ENCODE results near the gene VAV2. TPM values are rescaled to one million over a fixed set of nuclear protein-coding genes. Genes with fewer than 3 reads are reported as not detected.

The VAV2 gene
- total RNA-seq, 1 experiment from 2014 or later, result 24.7 TPM

DNA sequence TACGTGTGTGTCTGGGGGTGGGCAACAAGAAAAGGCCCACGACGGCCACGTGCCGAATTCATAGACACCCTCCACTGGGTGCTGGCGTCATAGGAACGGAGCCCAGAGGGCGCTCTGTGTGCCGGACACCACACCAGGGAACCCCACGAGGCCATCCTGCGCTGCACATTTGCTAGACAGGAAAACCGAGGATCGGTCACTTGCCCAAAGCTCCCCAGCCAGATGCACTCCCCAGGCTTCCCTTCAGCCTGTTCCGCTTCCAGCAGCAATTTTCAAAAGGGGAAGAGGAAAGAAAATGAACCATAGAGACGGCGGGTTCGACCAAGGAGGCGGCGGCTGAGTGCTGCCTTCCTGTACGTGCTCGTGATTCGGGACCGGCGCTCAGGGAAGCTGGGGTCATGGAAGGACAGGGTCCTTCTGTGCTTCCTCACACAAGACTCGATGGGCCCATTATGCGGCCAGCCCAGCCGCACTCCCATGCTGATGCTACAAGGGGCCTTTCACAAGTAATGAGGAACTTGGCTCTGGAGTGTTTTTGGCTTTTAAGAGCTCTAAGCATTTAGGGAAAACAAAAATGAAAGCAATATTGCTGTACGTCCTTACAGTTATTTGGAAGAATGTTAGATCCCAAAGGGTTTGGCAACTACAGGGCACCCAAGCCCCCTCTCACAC lies 129.4 kb downstream of the VAV2 start:
- 0 out of 2 replicates have a peak, but pooled peaks cover 2% of the 10 kb centered on the region for H3K9me3 ChIP-seq (ENCODE audit: control insufficient read depth, insufficient read depth, low read depth, low read length)
- no peaks in the 10 kb centered on the region for H3K36me3 ChIP-seq (ENCODE audit: control insufficient read depth, insufficient read depth, low read length)
- in situ Hi-C loops (cut with HindIII; ENCODE audit: low pct_unique_long_range_greater_than_20kb, low sequenced_read_pairs), result no loop called here
- CTCF ChIA-PET, result no interaction called here
- H3K27me3 ChIP-seq (ENCODE audit: control insufficient read depth, insufficient read depth, low read length), result no peaks in the 10 kb centered on the region
- intact Hi-C loops (cut with micrococcal nuclease; ENCODE audit: unreplicated experiment), result no loop called here
- ATAC-seq (no peak), DNase-seq (ENCODE audit: low read depth, low spot score) (no peak)
- H3K4me1 ChIP-seq (ENCODE audit: control insufficient read depth, insufficient read depth, low read length), result no peaks in the 10 kb centered on the region
- H3K4me3 ChIP-seq (ENCODE audit: low read depth in 2 of 2, low read length in 2 of 2), result no peak overlapping the region
- no peak for TF ChIP-seq SIN3A (IDR thresholded peaks at IDR 0.05; ENCODE audit: borderline replicate concordance, insufficient read depth, low read depth, low read length)
- TF ChIP-seq, protein P1, sequence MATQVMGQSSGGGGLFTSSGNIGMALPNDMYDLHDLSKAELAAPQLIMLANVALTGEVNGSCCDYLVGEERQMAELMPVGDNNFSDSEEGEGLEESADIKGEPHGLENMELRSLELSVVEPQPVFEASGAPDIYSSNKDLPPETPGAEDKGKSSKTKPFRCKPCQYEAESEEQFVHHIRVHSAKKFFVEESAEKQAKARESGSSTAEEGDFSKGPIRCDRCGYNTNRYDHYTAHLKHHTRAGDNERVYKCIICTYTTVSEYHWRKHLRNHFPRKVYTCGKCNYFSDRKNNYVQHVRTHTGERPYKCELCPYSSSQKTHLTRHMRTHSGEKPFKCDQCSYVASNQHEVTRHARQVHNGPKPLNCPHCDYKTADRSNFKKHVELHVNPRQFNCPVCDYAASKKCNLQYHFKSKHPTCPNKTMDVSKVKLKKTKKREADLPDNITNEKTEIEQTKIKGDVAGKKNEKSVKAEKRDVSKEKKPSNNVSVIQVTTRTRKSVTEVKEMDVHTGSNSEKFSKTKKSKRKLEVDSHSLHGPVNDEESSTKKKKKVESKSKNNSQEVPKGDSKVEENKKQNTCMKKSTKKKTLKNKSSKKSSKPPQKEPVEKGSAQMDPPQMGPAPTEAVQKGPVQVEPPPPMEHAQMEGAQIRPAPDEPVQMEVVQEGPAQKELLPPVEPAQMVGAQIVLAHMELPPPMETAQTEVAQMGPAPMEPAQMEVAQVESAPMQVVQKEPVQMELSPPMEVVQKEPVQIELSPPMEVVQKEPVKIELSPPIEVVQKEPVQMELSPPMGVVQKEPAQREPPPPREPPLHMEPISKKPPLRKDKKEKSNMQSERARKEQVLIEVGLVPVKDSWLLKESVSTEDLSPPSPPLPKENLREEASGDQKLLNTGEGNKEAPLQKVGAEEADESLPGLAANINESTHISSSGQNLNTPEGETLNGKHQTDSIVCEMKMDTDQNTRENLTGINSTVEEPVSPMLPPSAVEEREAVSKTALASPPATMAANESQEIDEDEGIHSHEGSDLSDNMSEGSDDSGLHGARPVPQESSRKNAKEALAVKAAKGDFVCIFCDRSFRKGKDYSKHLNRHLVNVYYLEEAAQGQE (IDR thresholded peaks at IDR 0.05; ENCODE audit: insufficient read depth in 1 of 2, low read depth in 2 of 2, low read length in 1 of 2), result no peak
- no peak for TF ChIP-seq POLR2AphosphoS5 (IDR thresholded peaks at IDR 0.05; ENCODE audit: low read depth, low read length)
- no peak for TF ChIP-seq TCF7L2 (IDR thresholded peaks at IDR 0.05; ENCODE audit: low read depth, low read length)
- TF ChIP-seq, protein P2, sequence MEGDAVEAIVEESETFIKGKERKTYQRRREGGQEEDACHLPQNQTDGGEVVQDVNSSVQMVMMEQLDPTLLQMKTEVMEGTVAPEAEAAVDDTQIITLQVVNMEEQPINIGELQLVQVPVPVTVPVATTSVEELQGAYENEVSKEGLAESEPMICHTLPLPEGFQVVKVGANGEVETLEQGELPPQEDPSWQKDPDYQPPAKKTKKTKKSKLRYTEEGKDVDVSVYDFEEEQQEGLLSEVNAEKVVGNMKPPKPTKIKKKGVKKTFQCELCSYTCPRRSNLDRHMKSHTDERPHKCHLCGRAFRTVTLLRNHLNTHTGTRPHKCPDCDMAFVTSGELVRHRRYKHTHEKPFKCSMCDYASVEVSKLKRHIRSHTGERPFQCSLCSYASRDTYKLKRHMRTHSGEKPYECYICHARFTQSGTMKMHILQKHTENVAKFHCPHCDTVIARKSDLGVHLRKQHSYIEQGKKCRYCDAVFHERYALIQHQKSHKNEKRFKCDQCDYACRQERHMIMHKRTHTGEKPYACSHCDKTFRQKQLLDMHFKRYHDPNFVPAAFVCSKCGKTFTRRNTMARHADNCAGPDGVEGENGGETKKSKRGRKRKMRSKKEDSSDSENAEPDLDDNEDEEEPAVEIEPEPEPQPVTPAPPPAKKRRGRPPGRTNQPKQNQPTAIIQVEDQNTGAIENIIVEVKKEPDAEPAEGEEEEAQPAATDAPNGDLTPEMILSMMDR (IDR thresholded peaks at IDR 0.05), result no peak
- POLR2A ChIA-PET, result no interaction called here
- no TSS peak for BruUV-seq (replicated peaks)
- no peak overlapping the region for H3K27ac ChIP-seq (ENCODE audit: low read length)

DNA sequence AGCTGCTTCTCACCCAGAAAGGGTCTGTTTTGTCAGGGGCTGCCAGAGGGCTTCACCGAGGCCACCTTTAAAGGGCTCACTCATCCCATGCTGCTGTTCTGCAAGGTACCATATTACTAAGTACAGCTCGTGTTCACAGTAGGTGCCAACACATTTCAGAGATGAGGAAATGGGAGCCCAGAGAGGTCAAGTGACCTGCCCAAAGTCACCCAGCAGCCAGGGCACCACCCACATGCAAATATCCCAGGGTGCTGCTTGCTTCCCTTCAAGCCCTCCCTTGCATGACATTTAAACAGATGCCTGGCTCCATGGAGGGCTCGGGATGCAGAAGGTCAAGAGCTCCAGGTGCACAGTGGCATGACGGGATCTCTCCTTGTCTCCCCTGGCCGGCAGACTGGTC lies 130.4 kb downstream of the VAV2 start:
- BruUV-seq (replicated peaks), result no TSS peak

More for the DNA sequence above, 130.4 kb downstream of the VAV2 start:
- Histone ChIP-seq H3K4me1 (ENCODE audit: control insufficient read depth, insufficient read depth, low read length) (no peaks in the 10 kb centered on the region), H3K27ac (ENCODE audit: low read length) (no peak overlapping the region), H3K36me3 (ENCODE audit: control insufficient read depth, insufficient read depth, low read length) (no peaks in the 10 kb centered on the region), H3K4me3 (ENCODE audit: low read depth in 2 of 2, low read length in 2 of 2) (no peak overlapping the region), H3K27me3 (ENCODE audit: control insufficient read depth, insufficient read depth, low read length) (no peaks in the 10 kb centered on the region), H3K9me3 (ENCODE audit: control insufficient read depth, insufficient read depth, low read depth, low read length) (0 out of 2 replicates have a peak, but pooled peaks cover 2% of the 10 kb centered on the region)
- TF ChIP-seq SIN3A (IDR thresholded peaks at IDR 0.05; ENCODE audit: borderline replicate concordance, insufficient read depth, low read depth, low read length) (no peak), POLR2AphosphoS5 (IDR thresholded peaks at IDR 0.05; ENCODE audit: low read depth, low read length) (no peak), TCF7L2 (IDR thresholded peaks at IDR 0.05; ENCODE audit: low read depth, low read length) (no peak)
- TF ChIP-seq, protein P1 (IDR thresholded peaks at IDR 0.05; ENCODE audit: insufficient read depth in 1 of 2, low read depth in 2 of 2, low read length in 1 of 2), result no peak
- TF ChIP-seq, protein P2 (IDR thresholded peaks at IDR 0.05), result no peak
- intact Hi-C loops (cut with micrococcal nuclease; ENCODE audit: unreplicated experiment) (no loop called here), in situ Hi-C loops (cut with HindIII; ENCODE audit: low pct_unique_long_range_greater_than_20kb, low sequenced_read_pairs) (no loop called here)
- CTCF ChIA-PET, result no interaction called here
- POLR2A ChIA-PET, result interaction anchor here (1.0 kb wide), 1 partner anchor 108 kb away, joined by 7 read pairs; no protein-coding TSS in a partner anchor
- no peak for DNase-seq (ENCODE audit: low read depth, low spot score)
- no peak for ATAC-seq
